ENCODE measurements around the gene HBA1. TPM values are rescaled to one million over a fixed set of nuclear protein-coding genes. Genes with fewer than 3 reads are reported as not detected.
A peak's percentile ranks its signal among the peaks of the same experiment; 100 is the strongest.

HBA1 gene
- total RNA-seq, 1 experiment from 2014 or later = 2.9 TPM

GRCh38 chr16:177394-177822 is 928 bp downstream of the HBA1 start:
- no TSS peak for BruUV-seq (replicated peaks)
- H3K27me3 Mint-ChIP-seq (ENCODE audit: insufficient read depth, unreplicated experiment) = peaks cover 37% of the 10 kb centered on the region
- TF ChIP-seq CTCF (IDR thresholded peaks at IDR 0.05; ENCODE audit: unreplicated experiment) = no peak
- no peaks in the 10 kb centered on the region for H3K9me3 Mint-ChIP-seq (ENCODE audit: unreplicated experiment)
- intact Hi-C loops (cut with micrococcal nuclease) = no loop called here
- DNase-seq (ENCODE audit: unreplicated experiment) = no peak
- CTCF ChIA-PET = interaction anchor here (0.6 to 0.8 kb wide), 2 partner anchors 56 to 71 kb away, joined by 3 read pairs; no protein-coding TSS in a partner anchor
- H3K36me3 Mint-ChIP-seq (ENCODE audit: insufficient read depth, unreplicated experiment) = no peaks in the 10 kb centered on the region
- H3K4me3 Mint-ChIP-seq (ENCODE audit: unreplicated experiment) = no peak overlapping the region
- POLR2A ChIA-PET = no interaction called here
- no peak overlapping the region for H3K27ac Mint-ChIP-seq (ENCODE audit: low read depth, unreplicated experiment)
- no peaks in the 10 kb centered on the region for H3K4me1 Mint-ChIP-seq (ENCODE audit: insufficient read depth, unreplicated experiment)

- Mint-ChIP-seq H3K36me3 (ENCODE audit: insufficient read depth, unreplicated experiment) (peaks cover 1% of the 10 kb centered on the region), H3K9me3 (ENCODE audit: unreplicated experiment) (no peaks in the 10 kb centered on the region), H3K4me3 (ENCODE audit: unreplicated experiment) (no peak overlapping the region), H3K27me3 (ENCODE audit: insufficient read depth, unreplicated experiment) (peaks cover 37% of the 10 kb centered on the region), H3K27ac (ENCODE audit: low read depth, unreplicated experiment) (no peak overlapping the region), H3K4me1 (ENCODE audit: insufficient read depth, unreplicated experiment) (no peaks in the 10 kb centered on the region)
- POLR2A ChIA-PET = no interaction called here
- CTCF ChIA-PET = interaction anchor here (0.6 kb wide), 1 partner anchor 56 kb away, joined by 3 read pairs; no protein-coding TSS in a partner anchor
- DNase-seq (ENCODE audit: unreplicated experiment) = no peak
- no peak for TF ChIP-seq CTCF (IDR thresholded peaks at IDR 0.05; ENCODE audit: unreplicated experiment)
- intact Hi-C loops (cut with micrococcal nuclease) = no loop called here
- BruUV-seq (replicated peaks) = no TSS peak
These were observed 1.6 kb downstream of the HBA1 start for GRCh38 chr16:177981-178667.

GRCh38 chr16:178668-179015 is 2.2 kb downstream of the HBA1 start:
- peaks cover 6% of the 10 kb centered on the region for H3K36me3 Mint-ChIP-seq (ENCODE audit: insufficient read depth, unreplicated experiment)
- H3K4me1 Mint-ChIP-seq (ENCODE audit: insufficient read depth, unreplicated experiment) = no peaks in the 10 kb centered on the region
- ChIA-PET CTCF (no interaction called here), POLR2A (no interaction called here)
- intact Hi-C loops (cut with micrococcal nuclease) = no loop called here
- no peak for TF ChIP-seq CTCF (IDR thresholded peaks at IDR 0.05; ENCODE audit: unreplicated experiment)
- H3K27me3 Mint-ChIP-seq (ENCODE audit: insufficient read depth, unreplicated experiment) = peaks cover 34% of the 10 kb centered on the region
- DNase-seq (ENCODE audit: unreplicated experiment) = peak; percentile 62
- no peak overlapping the region for H3K4me3 Mint-ChIP-seq (ENCODE audit: unreplicated experiment)
- no TSS peak for BruUV-seq (replicated peaks)
- no peaks in the 10 kb centered on the region for H3K9me3 Mint-ChIP-seq (ENCODE audit: unreplicated experiment)
- H3K27ac Mint-ChIP-seq (ENCODE audit: low read depth, unreplicated experiment) = no peak overlapping the region

- no TSS peak for BruUV-seq (replicated peaks)
- Mint-ChIP-seq H3K4me1 (ENCODE audit: insufficient read depth, unreplicated experiment) (no peaks in the 10 kb centered on the region), H3K27ac (ENCODE audit: low read depth, unreplicated experiment) (no peak overlapping the region), H3K36me3 (ENCODE audit: insufficient read depth, unreplicated experiment) (peaks cover 9% of the 10 kb centered on the region), H3K27me3 (ENCODE audit: insufficient read depth, unreplicated experiment) (peaks cover 26% of the 10 kb centered on the region), H3K9me3 (ENCODE audit: unreplicated experiment) (no peaks in the 10 kb centered on the region), H3K4me3 (ENCODE audit: unreplicated experiment) (no peak overlapping the region)
- intact Hi-C loops (cut with micrococcal nuclease) = no loop called here
- TF ChIP-seq CTCF (IDR thresholded peaks at IDR 0.05; ENCODE audit: unreplicated experiment) = no peak
- no peak for DNase-seq (ENCODE audit: unreplicated experiment)
- CTCF ChIA-PET = interaction anchor here (4.7 kb wide), 1 partner anchor 73 kb away, joined by 27 read pairs; no protein-coding TSS in a partner anchor
- POLR2A ChIA-PET = no interaction called here
These were observed 3.0 kb downstream of the HBA1 start for GRCh38 chr16:179211-180092.
